NCI-H345 treated with DMSO at 0.1 percent for 48 hours (cell line): ENCODE measurements around the gene USP34.

Experiments
- DNase-seq: peaks from one replicate; lab custom pipeline; 2025; ENCODE audit not compliant: unreplicated experiment; lab: John Stamatoyannopoulos, UW

Gene USP34

DNA sequence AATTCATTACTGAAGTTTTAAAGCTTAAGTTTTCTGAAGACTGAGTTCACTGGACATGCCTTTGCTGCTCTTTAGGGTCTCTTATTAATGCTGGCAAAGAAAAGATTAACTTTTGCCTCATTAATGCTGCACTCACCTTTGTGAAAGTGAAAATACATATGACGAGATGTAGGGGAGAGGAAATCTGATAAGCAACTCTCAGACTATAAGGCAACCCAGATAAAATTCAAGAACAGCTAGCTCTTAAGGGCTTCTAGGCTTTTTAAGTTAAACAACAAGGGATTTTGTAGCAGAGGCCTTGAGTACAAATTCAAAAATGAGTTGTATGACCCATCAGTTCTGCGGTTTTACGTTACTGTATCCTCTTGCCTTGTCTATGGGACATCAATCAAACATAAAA is 143.7 kb downstream of the USP34 start:
- DNase-seq: no peak

DNA sequence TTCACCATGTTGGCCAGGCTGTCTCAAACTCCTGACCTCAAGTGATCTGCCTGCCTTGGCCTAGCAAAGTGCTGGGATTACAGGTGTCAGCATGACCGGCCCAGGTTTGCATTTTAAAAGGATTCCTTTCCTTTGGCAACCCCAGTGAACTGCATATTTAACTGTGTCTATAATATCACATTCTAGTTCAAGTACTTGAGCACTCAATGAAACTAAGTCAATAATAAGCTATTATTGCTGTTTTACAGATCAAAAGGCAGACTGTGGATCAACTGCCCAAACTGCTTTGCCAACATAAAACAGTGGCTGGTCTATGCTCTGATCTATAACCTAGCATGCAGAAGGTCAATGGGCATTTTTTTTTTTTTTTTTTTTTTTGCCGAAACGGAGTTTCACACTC is 144.5 kb downstream of the USP34 start:
- no peak for DNase-seq

DNA sequence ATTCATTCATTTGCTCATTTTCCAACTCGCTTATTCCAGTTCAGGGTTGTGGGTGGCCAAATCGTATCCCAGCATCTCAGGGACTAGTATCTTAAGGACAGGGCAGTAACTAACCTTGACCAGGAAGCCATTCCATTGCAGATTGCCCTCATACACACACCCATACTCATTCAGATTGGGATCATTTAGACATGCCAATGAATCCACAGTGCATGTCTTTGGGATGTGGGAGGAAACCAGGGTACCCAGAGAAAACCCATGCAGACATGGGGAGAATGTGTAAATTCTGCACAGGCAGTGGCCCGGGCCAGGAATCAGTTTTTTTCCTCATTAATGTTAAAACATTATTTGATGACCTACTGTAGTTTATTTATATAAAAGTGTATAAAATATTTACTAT is 150.7 kb downstream of the USP34 start:
- DNase-seq: no peak

DNA sequence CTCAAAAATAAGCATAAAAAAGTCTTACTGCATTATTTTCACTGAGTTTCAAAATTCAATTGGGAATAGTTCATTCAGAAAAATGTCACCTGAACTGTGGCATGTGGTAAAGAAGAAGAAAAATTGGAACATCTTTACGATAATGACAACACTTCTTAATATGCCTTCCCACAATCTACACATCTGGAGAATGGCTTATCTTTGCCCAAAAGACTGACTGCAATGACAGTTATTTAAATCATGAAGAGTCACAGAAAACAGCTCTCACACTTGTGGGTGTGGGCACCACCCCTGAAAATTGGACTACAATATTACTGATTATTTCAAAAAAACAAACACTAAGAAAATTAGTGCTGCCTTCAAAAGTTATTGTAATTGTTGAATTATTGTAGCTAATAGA is 152.3 kb downstream of the USP34 start:
- DNase-seq: no peak

DNA sequence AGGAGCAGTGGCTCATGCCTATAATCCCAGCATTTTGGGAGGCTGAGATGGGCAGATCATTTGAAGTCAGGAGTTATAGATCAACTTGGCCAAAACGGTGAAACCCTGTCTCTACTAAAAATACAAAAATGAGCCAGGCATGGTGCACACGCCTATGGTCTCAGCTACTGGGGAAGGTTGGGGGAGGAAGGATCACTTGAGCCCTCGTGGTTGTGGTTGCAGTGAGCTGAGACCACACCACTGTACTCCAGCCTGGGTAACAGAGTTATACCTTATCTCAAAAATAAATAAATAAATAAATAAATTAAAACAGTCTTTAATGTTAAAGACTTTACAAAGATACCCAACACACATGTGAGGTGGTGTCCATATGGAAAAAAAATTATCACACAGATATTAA is 174.9 kb downstream of the USP34 start:
- DNase-seq: no peak

DNA sequence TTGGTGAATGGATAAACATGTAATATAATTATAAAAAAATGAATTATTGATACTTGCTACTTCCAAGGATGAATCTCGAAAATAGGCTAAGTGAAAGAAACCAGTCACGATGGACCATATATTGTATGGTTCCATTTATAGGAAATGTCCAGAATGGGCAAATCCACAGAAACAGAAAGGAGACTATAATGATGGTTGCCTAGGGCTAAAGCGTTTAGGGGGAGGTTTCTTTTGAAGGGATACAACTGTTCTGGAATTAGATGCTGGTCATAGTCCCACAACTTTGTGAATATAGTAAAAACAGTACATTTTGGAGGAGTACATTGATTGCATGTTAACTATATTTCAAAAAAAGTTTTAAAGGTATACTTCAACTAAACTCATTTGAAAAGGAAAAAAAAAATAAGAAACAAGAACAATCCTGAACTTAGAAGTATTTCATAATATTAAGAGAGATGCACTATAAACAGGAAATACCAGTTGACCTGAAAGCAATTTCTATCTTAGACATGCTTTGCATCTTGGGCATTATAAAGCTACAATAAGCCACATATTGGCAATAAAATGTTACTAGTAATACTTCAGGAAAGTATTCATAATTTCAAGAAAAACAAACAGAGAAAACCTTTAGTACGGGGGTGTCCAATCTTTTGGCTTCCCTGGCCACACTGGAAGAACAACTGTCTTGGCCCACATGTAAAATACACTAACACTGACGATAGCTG is 178.9 kb downstream of the USP34 start:
- no peak for DNase-seq

DNA sequence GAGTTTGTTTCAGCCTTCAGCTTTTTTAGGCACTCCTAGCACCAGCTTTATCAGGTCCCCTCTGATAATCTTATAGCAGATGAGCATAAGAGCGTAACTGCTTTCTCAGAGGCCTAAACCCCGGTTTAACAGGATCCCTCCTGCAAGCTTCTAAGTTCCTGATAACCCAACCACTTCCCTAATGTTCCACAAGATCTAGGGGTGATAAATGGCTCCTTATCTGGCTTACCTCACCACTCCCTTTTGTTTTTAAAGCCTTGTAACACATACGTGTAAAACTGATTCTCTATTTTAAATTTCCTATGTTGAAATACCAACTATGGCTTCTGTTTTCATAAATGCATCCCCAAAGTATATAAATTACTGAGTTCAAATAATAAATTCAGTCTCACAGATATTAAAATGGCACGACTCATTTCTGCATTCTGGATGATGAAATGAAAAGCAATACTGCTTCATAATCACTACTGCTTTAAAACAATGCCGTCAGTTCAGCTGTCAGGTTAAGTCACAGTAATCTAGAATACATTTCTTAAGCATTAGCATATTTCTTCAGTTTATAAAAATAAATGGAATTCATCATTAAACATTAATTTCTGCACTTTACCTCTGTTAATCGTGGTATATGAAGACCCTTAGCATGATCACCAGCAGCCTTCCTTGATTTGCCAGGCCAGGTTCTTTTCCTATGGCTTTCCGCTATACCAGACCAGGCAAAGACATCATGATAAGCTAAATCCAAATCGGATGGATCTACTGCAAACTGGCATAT is 182.6 kb downstream of the USP34 start:
- no peak for DNase-seq

DNA sequence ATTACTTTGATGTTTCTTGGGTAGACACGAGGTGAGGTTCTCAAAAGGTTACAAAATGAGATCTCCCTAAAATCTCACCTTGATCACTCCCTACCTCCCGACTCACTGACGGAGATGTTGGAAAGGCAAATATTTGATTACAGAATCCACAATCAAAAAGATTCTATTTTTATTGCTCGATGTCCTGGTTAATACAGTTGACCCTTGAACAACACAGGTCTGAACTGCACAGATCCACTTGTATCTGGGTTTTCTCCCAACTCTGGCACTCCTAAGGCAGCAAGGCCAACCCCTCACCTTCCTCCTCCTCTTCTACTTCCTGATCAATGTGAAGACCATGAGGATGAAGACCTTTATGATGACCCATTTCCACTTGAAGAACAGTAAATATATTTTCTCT is 183.6 kb downstream of the USP34 start:
- no peak for DNase-seq

DNA sequence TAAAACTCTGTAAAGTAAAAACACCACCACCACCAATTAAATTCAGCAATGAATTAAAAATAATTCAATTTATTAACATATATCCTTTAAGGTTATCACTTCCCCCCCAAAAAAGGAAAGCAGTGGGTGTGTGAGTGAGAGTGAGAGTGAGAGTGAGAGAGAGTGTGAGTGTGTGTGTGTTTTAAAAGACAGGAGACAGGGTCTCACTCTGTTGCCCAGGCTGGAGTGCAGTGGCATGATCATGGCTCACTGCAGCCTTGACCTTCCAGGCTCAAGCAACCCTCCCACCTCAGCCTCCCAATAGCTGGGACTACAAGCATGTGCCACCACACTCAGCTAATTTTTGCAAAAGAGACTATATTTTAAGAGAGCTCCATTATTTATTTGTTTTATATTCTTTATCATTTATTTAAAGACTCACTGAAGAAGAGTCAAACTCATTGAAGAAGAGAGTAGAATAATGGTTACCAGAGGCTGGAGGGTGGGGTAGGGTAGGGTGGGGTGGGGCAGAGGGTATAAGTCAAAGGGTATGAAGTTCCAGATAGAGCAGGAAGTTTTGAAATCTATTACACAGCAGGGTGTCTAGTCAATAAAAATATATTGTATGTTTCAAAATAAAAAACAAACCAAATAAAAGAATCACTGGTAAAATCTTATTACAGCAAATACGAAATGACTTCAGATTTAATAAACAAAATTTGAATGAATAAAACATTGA is 187.3 kb downstream of the USP34 start:
- no peak for DNase-seq

DNA sequence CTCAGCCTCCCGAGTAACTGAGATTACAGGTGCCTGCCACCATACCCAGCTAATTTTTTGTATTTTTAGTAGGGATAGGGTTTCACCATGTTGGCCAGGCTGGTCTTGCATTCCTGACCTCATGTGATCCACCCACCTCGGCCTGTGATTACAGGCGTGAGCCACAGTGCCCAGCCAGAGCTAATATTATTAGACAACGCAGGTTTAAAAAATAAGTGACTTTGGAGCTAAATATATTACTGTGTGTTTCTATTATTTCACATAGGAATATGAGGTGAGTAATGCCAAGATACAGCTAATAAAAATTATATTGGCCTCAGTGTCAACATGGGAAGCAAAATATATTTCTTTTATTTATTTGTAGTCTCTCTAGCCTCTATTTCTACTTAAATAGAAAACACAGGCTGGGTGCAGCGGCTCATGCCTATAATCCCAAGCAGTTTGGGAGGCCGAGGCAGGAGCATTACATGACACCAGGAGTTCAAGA is 188.7 kb downstream of the USP34 start:
- DNase-seq: no peak

DNA sequence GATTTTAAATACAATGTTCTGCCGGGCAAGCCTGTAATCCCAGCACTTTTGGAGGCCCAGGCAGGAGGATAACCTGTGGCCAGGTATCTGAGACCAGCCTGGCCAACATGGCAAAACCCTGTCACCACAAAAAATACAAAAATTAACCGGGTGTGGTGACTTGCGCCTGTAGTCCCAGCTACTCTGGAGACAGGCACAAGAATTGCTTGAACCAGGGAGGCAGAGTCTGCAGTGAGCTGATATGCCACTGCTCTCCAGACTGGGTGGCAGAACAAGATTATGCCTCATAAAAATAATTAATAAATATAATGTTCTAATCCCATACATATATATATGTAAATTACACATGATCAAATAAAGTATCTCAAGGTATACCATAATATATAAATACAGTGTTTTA is 189.6 kb downstream of the USP34 start:
- DNase-seq: no peak

DNA sequence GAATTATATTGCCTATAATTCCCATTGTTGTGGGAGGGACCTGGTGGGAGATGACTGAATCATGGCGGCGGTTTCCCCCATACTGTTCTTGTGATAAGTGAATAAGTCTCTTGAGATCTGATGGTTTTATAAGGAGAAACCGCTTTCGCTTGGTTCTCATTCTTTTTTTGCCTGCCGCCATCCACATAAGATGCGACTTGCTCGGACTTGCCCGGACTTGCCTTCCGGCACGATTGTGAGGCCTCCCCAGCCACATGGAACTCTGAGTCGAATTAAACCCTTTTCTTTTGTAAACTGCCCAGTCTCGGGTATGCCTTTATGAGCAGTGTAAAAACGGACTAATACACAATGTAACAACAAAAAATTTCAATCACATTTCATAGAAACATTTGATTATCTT is 193.1 kb downstream of the USP34 start:
- no peak for DNase-seq

DNA sequence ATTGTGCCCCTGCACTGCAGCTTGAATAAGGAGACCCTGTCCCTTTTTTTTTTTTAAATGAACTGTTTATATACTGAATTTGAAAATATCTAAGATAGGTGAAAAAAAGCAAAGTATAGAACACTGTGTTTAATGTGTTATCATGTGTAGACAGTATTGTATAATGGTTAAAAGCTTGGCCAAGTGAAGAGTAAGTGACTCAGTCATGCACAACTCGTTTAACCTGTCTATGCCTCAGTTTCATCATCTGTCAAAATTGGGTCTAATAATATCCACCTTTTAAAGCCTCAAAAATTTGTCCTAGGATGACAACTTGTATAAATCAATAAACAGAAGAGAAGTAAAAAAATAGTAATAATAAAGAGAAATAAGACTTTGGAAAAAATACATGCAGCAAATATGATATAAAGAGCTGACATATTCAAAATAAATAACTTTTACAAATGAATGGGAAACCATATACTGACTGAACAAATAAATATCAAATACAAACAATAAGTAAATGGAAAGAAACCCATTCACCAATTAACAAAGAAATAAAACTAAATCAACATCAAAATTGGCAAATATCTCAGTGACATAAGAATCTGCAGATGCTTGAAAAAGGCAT is 195.2 kb downstream of the USP34 start:
- no peak for DNase-seq

DNA sequence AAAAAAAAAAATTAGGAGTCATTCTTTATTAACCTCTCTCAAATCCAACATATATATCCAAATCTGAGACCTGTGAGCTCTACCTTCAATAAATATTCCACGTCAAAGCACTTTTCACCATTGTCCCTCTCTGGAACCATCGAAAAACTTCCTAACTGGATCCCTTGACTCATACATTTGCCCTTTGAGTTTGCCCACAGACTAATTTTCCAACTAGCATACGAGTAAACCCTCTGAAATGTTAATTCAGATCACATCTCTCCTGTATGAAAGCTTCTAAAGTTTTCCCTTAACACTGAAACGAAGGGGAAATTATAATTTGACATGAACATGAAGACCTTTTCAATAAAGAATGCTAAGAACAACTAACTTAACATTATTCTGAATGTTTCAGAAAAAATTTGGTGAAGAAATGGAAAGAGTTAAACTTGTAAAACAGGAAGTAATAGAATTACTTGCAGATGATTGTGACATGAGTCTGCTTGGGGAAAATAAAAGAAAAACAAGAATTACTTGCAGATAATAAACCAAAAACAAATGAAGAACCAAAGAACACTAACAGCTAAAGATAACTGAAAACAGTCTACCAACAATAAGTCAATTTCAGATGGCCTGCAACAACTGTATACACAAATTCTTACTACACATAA is 198.3 kb downstream of the USP34 start:
- no peak for DNase-seq

DNA sequence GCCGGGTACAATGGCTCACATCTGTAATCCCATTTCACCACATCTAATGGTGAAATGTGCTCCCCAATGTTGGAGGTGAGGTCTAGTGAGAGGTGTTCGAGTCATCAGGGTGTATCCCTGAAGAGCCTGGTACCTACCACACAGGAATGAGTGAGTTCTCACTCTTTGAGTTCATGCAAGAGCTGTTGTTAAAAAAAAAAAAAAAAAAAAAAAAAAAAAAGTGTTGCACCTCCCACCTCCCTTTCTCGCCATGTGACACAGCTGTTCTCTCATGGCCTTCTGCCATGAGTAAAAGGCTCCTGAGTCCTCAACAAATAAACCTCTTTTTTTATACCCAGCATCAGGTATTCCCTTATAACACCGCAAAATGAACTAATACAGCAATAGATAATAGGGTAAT is 202.6 kb downstream of the USP34 start:
- DNase-seq: no peak

DNA sequence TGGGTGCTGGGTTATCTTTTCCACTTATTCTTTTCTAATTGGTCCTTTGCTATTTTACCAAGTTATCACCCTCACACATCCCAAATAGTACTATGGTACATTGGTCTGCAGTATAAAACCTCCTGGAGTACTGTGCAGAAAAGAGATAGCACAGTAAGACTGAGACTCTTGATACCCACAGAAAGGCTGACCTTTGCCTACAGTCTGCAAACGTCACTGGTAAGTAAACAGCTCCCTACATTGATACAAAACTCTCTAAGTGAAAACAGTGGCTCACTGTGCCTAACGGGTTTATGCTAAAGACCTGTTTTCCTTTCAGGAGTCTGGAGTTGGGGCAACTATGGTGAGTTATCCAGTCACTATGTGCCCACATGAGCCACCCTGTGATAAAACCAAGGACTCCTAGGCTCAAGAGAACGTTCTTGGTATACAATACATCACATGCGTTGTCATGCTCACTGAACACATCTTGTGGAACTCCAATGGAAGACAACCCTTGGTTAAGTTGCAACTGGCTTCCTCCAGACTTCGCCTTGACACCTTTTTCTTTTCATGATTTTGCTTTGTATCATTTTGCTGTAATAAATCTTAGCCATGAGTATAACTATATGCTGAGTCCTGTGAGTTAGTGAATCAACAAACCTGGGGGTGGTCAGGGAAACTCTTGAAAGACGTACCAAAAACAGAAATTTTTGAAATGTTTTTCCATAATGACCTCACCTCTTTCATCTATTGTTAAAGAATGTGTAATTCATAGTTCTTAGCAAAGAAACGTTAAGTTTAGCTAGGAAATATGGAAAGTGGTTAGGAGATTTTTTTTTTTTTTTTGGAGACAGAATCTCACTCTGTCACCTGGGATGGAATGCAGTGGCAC is 204.0 kb downstream of the USP34 start:
- DNase-seq: no peak

DNA sequence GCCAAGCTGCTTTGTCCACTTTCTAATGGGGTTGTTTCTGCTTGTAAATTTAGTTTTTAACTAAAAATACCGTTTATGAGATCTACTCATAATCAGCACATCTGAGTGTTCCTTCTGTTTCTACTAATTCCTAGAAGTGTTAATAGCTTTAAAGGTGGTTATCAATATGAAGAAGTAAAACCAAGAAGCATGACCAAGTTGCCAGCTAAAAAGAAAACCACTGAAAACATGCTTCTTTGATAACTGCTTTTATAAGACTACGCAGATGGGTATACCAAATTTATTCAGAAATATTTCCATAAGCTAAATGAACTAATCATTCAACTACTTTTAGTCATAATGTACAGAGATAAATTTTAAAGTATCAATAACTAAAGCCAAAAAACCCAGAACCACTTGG is 207.1 kb downstream of the USP34 start:
- no peak for DNase-seq

DNA sequence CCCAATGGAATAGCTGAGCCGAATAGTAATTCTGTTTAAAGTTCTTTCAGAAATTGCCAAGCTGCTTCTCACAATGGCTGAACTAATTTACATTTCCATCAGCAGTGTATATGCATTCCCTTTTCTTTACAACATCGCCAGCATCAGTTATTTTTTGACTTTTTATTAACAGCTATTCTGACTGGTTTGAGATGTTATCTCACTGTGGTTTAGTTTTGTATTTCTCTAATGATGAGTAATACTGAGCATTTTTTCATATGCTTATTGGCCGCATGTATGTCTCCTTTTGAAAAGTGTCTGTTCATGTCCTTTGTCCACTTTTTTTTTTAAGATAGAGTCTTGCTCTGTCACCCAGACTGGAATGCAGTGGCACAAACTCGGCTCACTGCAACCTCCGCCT is 208.2 kb downstream of the USP34 start:
- no peak for DNase-seq

DNA sequence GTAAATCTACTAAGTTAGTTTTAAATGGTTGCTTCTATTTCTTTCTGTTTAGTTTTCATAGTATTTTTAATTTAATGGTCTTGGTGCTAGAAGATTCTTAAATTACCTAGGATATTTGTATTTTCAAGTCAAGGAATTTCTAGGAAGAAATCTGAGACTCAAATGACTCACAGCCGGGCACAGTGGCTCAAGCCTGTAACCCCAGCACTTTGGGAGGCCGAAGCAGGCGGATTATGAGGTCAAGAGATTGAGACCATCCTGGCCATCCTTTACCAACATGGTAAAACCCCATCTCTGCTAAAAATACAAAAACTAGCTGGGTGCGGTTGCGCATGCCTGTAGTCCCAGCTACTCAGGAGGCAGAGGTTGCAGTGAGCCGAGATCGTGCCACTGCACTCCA is 213.4 kb downstream of the USP34 start:
- no peak for DNase-seq
